Testis (tissue), 3 donors: ENCODE results near the gene ZNF311. TPM values are rescaled to one million over a fixed set of nuclear protein-coding genes. Genes with fewer than 3 reads are reported as not detected.
A peak's percentile ranks its signal among the peaks of the same experiment; 100 is the strongest.
"Not testable (repeated sequence)": the region's sequence is repeated elsewhere in the genome, so short reads cannot be mapped to it uniquely, and the experiment has no call there.

ENCODE experiments used
- DNase-seq: peaks from one replicate; pipeline ENCODE4 v3.0.0-alpha.2; 2019
- H3K27ac ChIP-seq, 2 donors: fragments of 200-600 bp; sonication (generic); one replicate each; pipeline ENCODE4 v1.5.1; 2019
- H3K27me3 ChIP-seq: fragments of 200-600 bp; sonication (generic); one replicate; pipeline ENCODE4 v1.5.1; 2019
- H3K36me3 ChIP-seq: fragments of 200-600 bp; sonication (generic); one replicate; pipeline ENCODE4 v1.5.1; 2017; ENCODE audit warnings: low read depth; ENCODE audit errors: missing control alignments
- H3K4me1 ChIP-seq: fragments of 200-600 bp; sonication (generic); one replicate; pipeline ENCODE4 v1.5.1; 2019
- H3K4me3 ChIP-seq, 2 donors: fragments of 200-600 bp; sonication (generic); one replicate each; pipeline ENCODE4 v1.5.1; 2017 to 2019
- H3K9me3 ChIP-seq: fragments of 200-600 bp; sonication (generic); one replicate; pipeline ENCODE4 v1.5.1; 2017
- POLR2A ChIP-seq: fragments of 450-650 bp; IDR thresholded peaks from one replicate; pipeline ENCODE4 v1.6.1; 2017; ENCODE audit warnings: antibody characterized with exemption, mild to moderate bottlenecking, moderate library complexity
- WGBS, 2 donors: methylation state at CpG; one replicate each; pipeline ENCODE4 v1.1.5; 2018; 5-methylcytosine and 5-hydroxymethylcytosine counted together
- intact Hi-C: fragments of 100-400 bp; cut with DNase I; formaldehyde crosslinking; loops from one replicate; pipeline ENCODE4 v1.15.1; 2023; ENCODE audit warnings: low total_unique reads
- polyA plus RNA-seq: library from polyadenylated mRNA; stranded (reverse); fragments of 350-450 nt; fragmentation: Illumina TruSeq; extraction: RNeasy Lipid Tissue Mini Kit (QIAGEN cat#74804); gene quantifications from one replicate; pipeline ENCODE4 v1.2.3, GENCODE V29; 2014; ENCODE audit warnings: low read depth, low replicate concordance; ENCODE audit not compliant: insufficient read depth
- total RNA-seq, 2 donors: library from RNA; depleted of rRNA; stranded (reverse); fragments of >200 nt; gene quantifications; one replicate each; pipeline ENCODE4 v1.2.3, GENCODE V29; 2016
- TF ChIP-seq, protein P1 (sequence below), 3 experiments: fragments of 450-650 bp in 2 of 3; fragments of 200-600 bp in 1 of 3; sonication (generic) in 1 of 3; IDR thresholded peaks; one replicate each; pipeline ENCODE4 v1.5.1; 2016 to 2019; ENCODE audit warnings: antibody characterized with exemption in 3 of 3, mild to moderate bottlenecking in 2 of 3, moderate library complexity in 1 of 3

The ZNF311 gene
- total and polyA plus RNA-seq, 3 donors from 2014 or later = 3.5 to 5.8 (median 5.0) TPM

DNA sequence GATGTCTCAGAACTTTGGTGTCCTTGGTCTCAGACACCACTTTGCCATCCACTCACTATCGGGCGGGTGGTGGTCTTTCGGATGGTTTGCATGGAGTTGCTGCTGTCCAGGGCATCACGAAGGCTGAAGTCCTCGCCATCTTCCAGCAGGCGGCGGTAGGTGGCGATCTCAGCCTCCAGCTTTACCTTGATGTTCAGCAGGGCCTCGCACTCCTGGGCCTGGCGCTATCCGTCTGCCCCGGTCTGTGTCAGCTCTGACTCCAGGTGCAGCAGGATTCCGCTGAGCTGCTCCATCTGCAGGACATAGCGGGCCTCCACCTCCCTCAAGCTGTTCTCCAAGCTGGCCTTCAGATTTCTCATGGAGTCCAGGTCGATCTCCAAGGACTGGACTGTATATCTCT lies 36.0 kb downstream of the ZNF311 start:
- Histone ChIP-seq H3K9me3 (no peaks in the 10 kb centered on the region), H3K27me3 (no peaks in the 10 kb centered on the region), H3K4me1 (no peaks in the 10 kb centered on the region), H3K4me3 (no peak overlapping the region), H3K36me3 (no peaks in the 10 kb centered on the region), H3K27ac (no peak overlapping the region)
- no peak for DNase-seq
- 56 to 79% methylated on average over 6 to 15 of the region's 15 CpGs for WGBS, 2 donors
- intact Hi-C loops = no loop called here
- TF ChIP-seq, protein P1, sequence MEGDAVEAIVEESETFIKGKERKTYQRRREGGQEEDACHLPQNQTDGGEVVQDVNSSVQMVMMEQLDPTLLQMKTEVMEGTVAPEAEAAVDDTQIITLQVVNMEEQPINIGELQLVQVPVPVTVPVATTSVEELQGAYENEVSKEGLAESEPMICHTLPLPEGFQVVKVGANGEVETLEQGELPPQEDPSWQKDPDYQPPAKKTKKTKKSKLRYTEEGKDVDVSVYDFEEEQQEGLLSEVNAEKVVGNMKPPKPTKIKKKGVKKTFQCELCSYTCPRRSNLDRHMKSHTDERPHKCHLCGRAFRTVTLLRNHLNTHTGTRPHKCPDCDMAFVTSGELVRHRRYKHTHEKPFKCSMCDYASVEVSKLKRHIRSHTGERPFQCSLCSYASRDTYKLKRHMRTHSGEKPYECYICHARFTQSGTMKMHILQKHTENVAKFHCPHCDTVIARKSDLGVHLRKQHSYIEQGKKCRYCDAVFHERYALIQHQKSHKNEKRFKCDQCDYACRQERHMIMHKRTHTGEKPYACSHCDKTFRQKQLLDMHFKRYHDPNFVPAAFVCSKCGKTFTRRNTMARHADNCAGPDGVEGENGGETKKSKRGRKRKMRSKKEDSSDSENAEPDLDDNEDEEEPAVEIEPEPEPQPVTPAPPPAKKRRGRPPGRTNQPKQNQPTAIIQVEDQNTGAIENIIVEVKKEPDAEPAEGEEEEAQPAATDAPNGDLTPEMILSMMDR (IDR thresholded peaks at IDR 0.05) = no peak
- TF ChIP-seq POLR2A = no peak

GRCh38 chr6:28968476-28968875 lies 36.6 kb downstream of the ZNF311 start:
- 60 to 71% methylated on average over 4 of the region's 4 CpGs for WGBS, 2 donors
- H3K27me3 ChIP-seq = no peaks in the 10 kb centered on the region
- no peak overlapping the region for H3K4me3 ChIP-seq
- no peak for DNase-seq
- H3K9me3 ChIP-seq = no peaks in the 10 kb centered on the region
- H3K4me1 ChIP-seq = no peaks in the 10 kb centered on the region
- TF ChIP-seq POLR2A = no peak
- TF ChIP-seq, protein P1 (IDR thresholded peaks at IDR 0.05) = no peak
- H3K27ac ChIP-seq = no peak overlapping the region
- intact Hi-C loops = no loop called here
- no peaks in the 10 kb centered on the region for H3K36me3 ChIP-seq

GRCh38 chr6:28965706-28966105 lies 39.4 kb downstream of the ZNF311 start:
- no peak for TF ChIP-seq POLR2A
- TF ChIP-seq, protein P1 (IDR thresholded peaks at IDR 0.05) = no peak
- Histone ChIP-seq H3K36me3 (no peaks in the 10 kb centered on the region), H3K27ac (no peak overlapping the region), H3K27me3 (no peaks in the 10 kb centered on the region), H3K9me3 (no peaks in the 10 kb centered on the region), H3K4me3 (no peak overlapping the region), H3K4me1 (no peaks in the 10 kb centered on the region)
- WGBS, 2 donors = 83 to 85% methylated on average over 2 of the region's 2 CpGs
- intact Hi-C loops = no loop called here
- DNase-seq = no peak

GRCh38 chr6:28960846-28961500 lies 44.1 kb downstream of the ZNF311 start:
- WGBS, 2 donors = 90 to 97% methylated on average over 4 of the region's 4 CpGs
- no peaks in the 10 kb centered on the region for H3K36me3 ChIP-seq
- H3K4me1 ChIP-seq = no peaks in the 10 kb centered on the region
- no peaks in the 10 kb centered on the region for H3K27me3 ChIP-seq
- intact Hi-C loops = no loop called here
- no peaks in the 10 kb centered on the region for H3K9me3 ChIP-seq
- no peak overlapping the region for H3K4me3 ChIP-seq
- no peak for DNase-seq
- TF ChIP-seq, protein P1 (IDR thresholded peaks at IDR 0.05) = no peak
- H3K27ac ChIP-seq = no peak overlapping the region

- intact Hi-C loops, H3K4me1 ChIP-seq, H3K36me3 ChIP-seq, H3K9me3 ChIP-seq, H3K27ac ChIP-seq, H3K4me3 ChIP-seq, H3K27me3 ChIP-seq: not testable (repeated sequence)
- 67 to 74% methylated on average over 13 of the region's 13 CpGs for WGBS, 2 donors
- DNase-seq = peak; percentile 59
Measured at GRCh38 chr6:28958561-28959243, 46.4 kb downstream of the ZNF311 start.

DNA sequence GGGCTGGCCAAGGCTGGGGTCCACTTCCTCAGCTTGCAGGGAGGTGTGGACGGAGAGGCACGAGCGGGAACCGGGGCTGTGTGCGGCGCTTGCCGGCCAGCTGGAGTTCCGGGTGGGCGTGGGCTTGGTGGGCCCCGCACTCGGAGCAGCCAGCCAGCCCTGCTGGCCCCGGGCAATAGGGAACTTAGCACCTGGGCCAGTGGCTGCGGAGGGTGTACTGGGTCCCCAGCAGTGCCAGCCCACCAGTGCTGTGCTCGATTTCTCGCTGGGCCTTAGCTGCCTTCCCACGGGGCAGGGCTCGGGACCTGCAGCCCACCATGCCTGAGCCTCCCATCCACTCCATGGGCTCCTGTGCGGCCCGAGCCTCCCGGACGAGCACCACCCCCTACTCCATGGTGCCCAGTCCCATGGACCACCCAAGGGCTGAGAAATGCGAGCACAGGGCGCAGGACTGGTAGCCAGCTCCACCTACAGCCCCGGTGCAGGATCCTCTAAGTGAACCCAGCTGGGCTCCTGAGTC lies 47.3 kb downstream of the ZNF311 start:
- H3K9me3 ChIP-seq, H3K36me3 ChIP-seq, H3K27ac ChIP-seq, H3K4me1 ChIP-seq, H3K27me3 ChIP-seq, DNase-seq, intact Hi-C loops: not testable (repeated sequence)
- peak overlapping the region; percentile 9 to 39 for H3K4me3 ChIP-seq
- 66 to 72% methylated on average over 4 to 22 of the region's 24 CpGs for WGBS, 2 donors
